Lung (tissue), 16 donors: ENCODE results near the gene CHCHD5. TPM values are rescaled to one million over a fixed set of nuclear protein-coding genes. Genes with fewer than 3 reads are reported as not detected.
"Not testable (repeated sequence)": the region's sequence is repeated elsewhere in the genome, so short reads cannot be mapped to it uniquely, and the experiment has no call there.

ENCODE experiments used
- ATAC-seq: fragments of 200-7000 bp; cut with Tn5 transposase; one replicate; pipeline ENCODE4 v1.9.1; 2020; ENCODE audit warnings: moderate number of reproducible peaks; ENCODE audit not compliant: insufficient read depth, low FRiP score
- DNase-seq, 3 donors: peaks; one replicate each; pipeline ENCODE4 v3.0.0-alpha.2; 2013 to 2017
- H3K27ac ChIP-seq, 2 donors: one replicate each; pipeline ENCODE4 v1.5.1; 2013; ENCODE audit warnings: mild to moderate bottlenecking in 2 of 2, moderate library complexity in 2 of 2, control low read depth in 1 of 2, inconsistent platforms in 1 of 2, low read depth in 1 of 2, low read length in 1 of 2
- H3K27me3 ChIP-seq, 3 donors: one replicate each; pipeline ENCODE4 v1.5.1; 2013; ENCODE audit warnings: low read length in 2 of 3; ENCODE audit not compliant: control insufficient read depth in 3 of 3, insufficient read depth in 3 of 3
- H3K36me3 ChIP-seq, 4 donors: one replicate each; pipeline ENCODE4 v1.5.1; 2013; ENCODE audit warnings: low read length in 4 of 4, mild to moderate bottlenecking in 1 of 4, moderate library complexity in 1 of 4; ENCODE audit not compliant: control insufficient read depth in 4 of 4, insufficient read depth in 4 of 4
- H3K4me1 ChIP-seq, 5 donors: one replicate each; pipeline ENCODE4 v1.5.1; 2013; ENCODE audit warnings: low read length in 5 of 5, mild to moderate bottlenecking in 2 of 5, moderate library complexity in 1 of 5; ENCODE audit not compliant: control insufficient read depth in 5 of 5, insufficient read depth in 5 of 5
- H3K4me3 ChIP-seq: one replicate; pipeline ENCODE4 v1.5.1; 2013; ENCODE audit warnings: mild to moderate bottlenecking, control low read depth, moderate library complexity
- H3K9ac ChIP-seq, 2 donors: one replicate each; pipeline ENCODE4 v1.5.1; 2013; ENCODE audit warnings: low read length in 2 of 2, control low read depth in 1 of 2; ENCODE audit not compliant: insufficient read depth in 1 of 2
- H3K9me3 ChIP-seq, 4 donors: one replicate each; pipeline ENCODE4 v1.5.1; 2013; ENCODE audit warnings: low read length in 3 of 4, mild to moderate bottlenecking in 1 of 4, moderate library complexity in 1 of 4; ENCODE audit not compliant: control insufficient read depth in 4 of 4, insufficient read depth in 3 of 4
- WGBS, 2 donors: extraction: QIAGEN DNeasy Blood & Tissue Kit; methylation state at CpG; one replicate each; pipeline ENCODE4 v1.1.7; 2013; 5-methylcytosine and 5-hydroxymethylcytosine counted together
- long read RNA-seq, 5 donors: transcript quantifications; one replicate each; lab custom pipeline, GENCODE V29; 2026
- polyA plus RNA-seq, 2 donors: library from polyadenylated mRNA; stranded (reverse); fragments of 200-250 nt; gene quantifications; one replicate each; pipeline ENCODE4 v1.2.1, GENCODE V29; 2013
- total RNA-seq, 2 donors: library from RNA; depleted of rRNA in 1 of 2; stranded (reverse); fragments of >200 nt in 1 of 2; gene quantifications; one replicate each; pipeline ENCODE4 v1.2.1, GENCODE V29; 2014 to 2021
- TF ChIP-seq, protein P1 (sequence below): IDR thresholded peaks from 2 replicates; pipeline ENCODE4 v1.5.1; 2012; ENCODE audit warnings: mild to moderate bottlenecking; ENCODE audit errors: control extremely low read depth, extremely low read depth
- donor health status: control.
- donor health status: control.
- donor health status: Bipolar disorder and iron deficiency.
- donor health status: healthy.
- donor health status: DM: yes; HTN: yes; CAD: no.

The CHCHD5 gene, protein sequence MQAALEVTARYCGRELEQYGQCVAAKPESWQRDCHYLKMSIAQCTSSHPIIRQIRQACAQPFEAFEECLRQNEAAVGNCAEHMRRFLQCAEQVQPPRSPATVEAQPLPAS
- total RNA-seq (10 to 100 TPM in 1 of 2 donors, 1 to 10 TPM in 1; 3.0 to 46.6 TPM), polyA plus RNA-seq (10 to 100 TPM; 43.4 to 45.5 TPM)
- long read RNA-seq, donor 1, transcript CHCHD5-201 (4 exons, 691 nt): major isoform, 25 of 30 reads
- long read RNA-seq, donor 1, partial matches to known transcripts: 5 of 30 reads
- long read RNA-seq, donor 1, other reads (novel, unspliced or antisense): 0 of 30 reads
- long read RNA-seq, donor 2, transcript CHCHD5-201 (4 exons, 691 nt): major isoform, 11 of 16 reads
- long read RNA-seq, donor 2, partial matches to known transcripts: 5 of 16 reads
- long read RNA-seq, donor 2, other reads (novel, unspliced or antisense): 0 of 16 reads
- long read RNA-seq, donor 3, transcript CHCHD5-201 (4 exons, 691 nt): major isoform, 11 of 11 reads
- long read RNA-seq, donor 3, partial matches to known transcripts: 0 of 11 reads
- long read RNA-seq, donor 3, other reads (novel, unspliced or antisense): 0 of 11 reads
- long read RNA-seq, donor 4, transcript CHCHD5-201 (4 exons, 691 nt): major isoform, 8 of 8 reads
- long read RNA-seq, donor 4, partial matches to known transcripts: 0 of 8 reads
- long read RNA-seq, donor 4, other reads (novel, unspliced or antisense): 0 of 8 reads
- long read RNA-seq, donor 5, transcript CHCHD5-201 (4 exons, 691 nt): major isoform, 32 of 40 reads
- long read RNA-seq, donor 5, partial matches to known transcripts: 8 of 40 reads
- long read RNA-seq, donor 5, other reads (novel, unspliced or antisense): 0 of 40 reads

- peak within 1 kb of the TSS; percentile 91 to 98 for H3K27ac ChIP-seq
- peaks cover 0 to 11% (median 8%) of the 10 kb centered on the region in 5 donors for H3K4me1 ChIP-seq
- peak within 1 kb of the TSS; percentile 66 for H3K4me3 ChIP-seq
- H3K9ac ChIP-seq: peak within 1 kb of the TSS; percentile 59 to 80
- DNase-seq (peak; percentile 96 to 97 (median 97)), ATAC-seq (peak; percentile 89)
- peaks cover 0 to 17% (median 7%) of the 10 kb centered on the region in 4 donors for H3K36me3 ChIP-seq
- 0 to 1% methylated on average over 54 of the region's 54 CpGs for WGBS, 2 donors
- TF ChIP-seq, protein P1, sequence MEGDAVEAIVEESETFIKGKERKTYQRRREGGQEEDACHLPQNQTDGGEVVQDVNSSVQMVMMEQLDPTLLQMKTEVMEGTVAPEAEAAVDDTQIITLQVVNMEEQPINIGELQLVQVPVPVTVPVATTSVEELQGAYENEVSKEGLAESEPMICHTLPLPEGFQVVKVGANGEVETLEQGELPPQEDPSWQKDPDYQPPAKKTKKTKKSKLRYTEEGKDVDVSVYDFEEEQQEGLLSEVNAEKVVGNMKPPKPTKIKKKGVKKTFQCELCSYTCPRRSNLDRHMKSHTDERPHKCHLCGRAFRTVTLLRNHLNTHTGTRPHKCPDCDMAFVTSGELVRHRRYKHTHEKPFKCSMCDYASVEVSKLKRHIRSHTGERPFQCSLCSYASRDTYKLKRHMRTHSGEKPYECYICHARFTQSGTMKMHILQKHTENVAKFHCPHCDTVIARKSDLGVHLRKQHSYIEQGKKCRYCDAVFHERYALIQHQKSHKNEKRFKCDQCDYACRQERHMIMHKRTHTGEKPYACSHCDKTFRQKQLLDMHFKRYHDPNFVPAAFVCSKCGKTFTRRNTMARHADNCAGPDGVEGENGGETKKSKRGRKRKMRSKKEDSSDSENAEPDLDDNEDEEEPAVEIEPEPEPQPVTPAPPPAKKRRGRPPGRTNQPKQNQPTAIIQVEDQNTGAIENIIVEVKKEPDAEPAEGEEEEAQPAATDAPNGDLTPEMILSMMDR: peak; percentile 17
- peaks cover 0 to 3% (median 0%) of the 10 kb centered on the region in 3 donors for H3K27me3 ChIP-seq
- no peaks in the 10 kb centered on the region for H3K9me3 ChIP-seq
These were observed at the start of gene CHCHD5 for GRCh38 chr2:112584134-112584890. Gene CHCHD5, plus strand, starts transcription at chr2:112584609. Its CDS starts 39 bp downstream, at chr2:112584648.

GRCh38 chr2:112534826-112535225 is 49.6 kb upstream of the CHCHD5 start:
- 71 to 93% methylated on average over 1 of the region's 1 CpG for WGBS, 2 donors
- Histone ChIP-seq H3K27ac (no peak overlapping the region), H3K27me3 (no peaks in the 10 kb centered on the region), H3K4me1 (peaks cover 0 to 5% (median 0%) of the 10 kb centered on the region in 5 donors), H3K4me3 (no peak overlapping the region), H3K9me3 (no peaks in the 10 kb centered on the region), H3K9ac (no peak overlapping the region), H3K36me3 (peaks cover 4 to 11% (median 7%) of the 10 kb centered on the region in 4 donors)
- no peak for DNase-seq
- TF ChIP-seq, protein P1: no peak
- ATAC-seq: no peak

GRCh38 chr2:112536665-112537064 is 47.7 kb upstream of the CHCHD5 start:
- H3K27me3 ChIP-seq, DNase-seq, H3K9ac ChIP-seq, ATAC-seq, H3K4me3 ChIP-seq, H3K9me3 ChIP-seq, H3K36me3 ChIP-seq, H3K27ac ChIP-seq: not testable (repeated sequence)
- peaks cover 0 to 10% (median 2%) of the 10 kb centered on the region in 5 donors for H3K4me1 ChIP-seq
